Naive thymus-derived CD4-positive, alpha-beta T cell (primary cell): ENCODE data around the gene TSPYL4. TPM values are rescaled to one million over a fixed set of nuclear protein-coding genes. Genes with fewer than 3 reads are reported as not detected.
"Not testable (repeated sequence)": the region's sequence is repeated elsewhere in the genome, so short reads cannot be mapped to it uniquely, and the experiment has no call there.

Experiments used
- ATAC-seq: fragments of 150-1000 bp; cut with Tn5 transposase; 2 replicates; pipeline ENCODE4 v1.10.0; 2021; ENCODE audit warnings: mild to moderate bottlenecking, moderate library complexity
- CTCF ChIA-PET: fragments of 350-600 bp; sonication (Branson Sonifier 250); formaldehyde crosslinking; loops from one replicate; lab custom pipeline; 2021; ENCODE audit warnings: antibody characterized with exemption; lab: Charles Lee
- POLR2A ChIA-PET: fragments of 350-600 bp; sonication (Branson Sonifier 250); formaldehyde crosslinking; loops from one replicate; lab custom pipeline; 2021; ENCODE audit warnings: antibody characterized with exemption, inconsistent platforms; lab: Charles Lee
- DNase-seq, 9 donors: peaks; one replicate each; pipeline versions ENCODE4 v3.0.0 to v3.0.0-alpha.2; 2020 to 2022; ENCODE audit warnings: mixed read lengths in 1 of 9
- H3K27ac ChIP-seq: one replicate; pipeline ENCODE4 v1.7.0; 2013; ENCODE audit warnings: mild to moderate bottlenecking, low read depth, low read length, moderate library complexity
- H3K27me3 ChIP-seq, 2 donors: one replicate each; pipeline ENCODE4 v1.7.0; 2013; ENCODE audit warnings: low read length in 2 of 2, mild to moderate bottlenecking in 2 of 2, moderate library complexity in 2 of 2; ENCODE audit not compliant: control insufficient read depth in 2 of 2, insufficient read depth in 2 of 2
- H3K36me3 ChIP-seq, 3 experiments: 1 replicate in 2 of 3; 2 replicates in 1 of 3; pipeline ENCODE4 v1.7.0; 2013; ENCODE audit warnings: low read length in 3 of 3, mild to moderate bottlenecking in 3 of 3, moderate library complexity in 1 of 3; ENCODE audit not compliant: insufficient read depth in 3 of 3, control insufficient read depth in 2 of 3
- H3K4me1 ChIP-seq, 2 donors: one replicate each; pipeline ENCODE4 v1.7.0; 2013; ENCODE audit warnings: low read length in 2 of 2, mild to moderate bottlenecking in 2 of 2, moderate library complexity in 1 of 2; ENCODE audit not compliant: control insufficient read depth in 2 of 2, insufficient read depth in 2 of 2
- H3K4me3 ChIP-seq: 2 replicates; pipeline ENCODE4 v1.7.0; 2013; ENCODE audit warnings: mild to moderate bottlenecking, low read length
- H3K9me3 ChIP-seq, 3 experiments: 1 replicate in 2 of 3; 2 replicates in 1 of 3; pipeline ENCODE4 v1.7.0; 2013; ENCODE audit warnings: low read length in 3 of 3; ENCODE audit not compliant: control insufficient read depth in 2 of 3
- H3K27ac Mint-ChIP-seq, 9 donors: one replicate each; pipeline ENCODE4 v1.8.0; 2020 to 2022; ENCODE audit warnings: mixed read lengths in 9 of 9, mild to moderate bottlenecking in 8 of 9, moderate library complexity in 5 of 9, inconsistent platforms in 2 of 9
- H3K27me3 Mint-ChIP-seq, 5 donors: one replicate each; pipeline ENCODE4 v1.8.0; 2021 to 2022; ENCODE audit warnings: mixed read lengths in 5 of 5, mild to moderate bottlenecking in 1 of 5
- H3K36me3 Mint-ChIP-seq, 5 donors: one replicate each; pipeline ENCODE4 v1.8.0; 2020 to 2022; ENCODE audit warnings: mixed read lengths in 5 of 5, mild to moderate bottlenecking in 3 of 5, inconsistent platforms in 1 of 5
- H3K4me1 Mint-ChIP-seq, 7 donors: one replicate each; pipeline ENCODE4 v1.8.0; 2020 to 2022; ENCODE audit warnings: mixed read lengths in 7 of 7, mild to moderate bottlenecking in 3 of 7, inconsistent platforms in 1 of 7
- H3K4me3 Mint-ChIP-seq, 10 donors: one replicate each; pipeline ENCODE4 v1.8.0; 2020 to 2022; ENCODE audit warnings: mild to moderate bottlenecking in 10 of 10, mixed read lengths in 10 of 10, moderate library complexity in 6 of 10, inconsistent platforms in 2 of 10
- H3K9me3 Mint-ChIP-seq, 11 donors: one replicate each; pipeline ENCODE4 v1.8.0; 2020 to 2022; ENCODE audit warnings: mixed read lengths in 11 of 11, mild to moderate bottlenecking in 4 of 11, inconsistent platforms in 1 of 11, moderate library complexity in 1 of 11
- intact Hi-C, 2 donors: fragments of 100-400 bp; cut with micrococcal nuclease; formaldehyde crosslinking; loops; one replicate each; pipeline ENCODE4 v1.15.1; 2023
- polyA plus RNA-seq, 2 donors: library from polyadenylated mRNA; unstranded; fragments of 300-500 nt; fragmentation: Illumina TruSeq; gene quantifications; one replicate each; pipeline ENCODE4 v1.2.3, GENCODE V29; 2021
- total RNA-seq, 6 experiments: library from RNA in 5 of 6; stranded (reverse) in 5 of 6; gene quantifications; 1 replicate in 5 of 6; 2 replicates in 1 of 6; pipeline ENCODE4 v1.2.3 and lab custom pipeline; 2021 to 2026

TSPYL4 gene
- total and polyA plus RNA-seq, 7 experiments from 2014 or later = 9.7 to 58.2 (median 21.5) TPM

- no peak overlapping the region for H3K27ac ChIP-seq
- ChIA-PET CTCF (interaction anchor here (2.8 kb wide), 1 partner anchor 243 kb away, joined by 7 read pairs; no protein-coding TSS in a partner anchor), POLR2A (no interaction called here)
- Mint-ChIP-seq H3K4me3 (no peak overlapping the region), H3K27me3 (peaks cover 0 to 8% (median 0%) of the 10 kb centered on the region in 5 donors), H3K27ac (no peak overlapping the region), H3K9me3 (peaks cover 0 to 1% (median 0%) of the 10 kb centered on the region in 11 donors), H3K4me1 (peaks cover 0 to 2% (median 0%) of the 10 kb centered on the region in 7 donors), H3K36me3 (peaks cover 0 to 7% (median 0%) of the 10 kb centered on the region in 5 donors)
- intact Hi-C loops = no loop called here
- no peaks in the 10 kb centered on the region for H3K9me3 ChIP-seq
- no peak for DNase-seq
- no peak overlapping the region for H3K4me3 ChIP-seq
- H3K27me3 ChIP-seq = peaks cover 0 to 2% of the 10 kb centered on the region in 2 donors
- ATAC-seq = no peak
- H3K36me3 ChIP-seq = no peaks in the 10 kb centered on the region
- H3K4me1 ChIP-seq = no peaks in the 10 kb centered on the region
These were observed 38.0 kb upstream of the TSPYL4 start for GRCh38 chr6:116291701-116292396.

GRCh38 chr6:116290799-116291198, 36.9 kb upstream of the TSPYL4 start:
- no peaks in the 10 kb centered on the region for H3K36me3 Mint-ChIP-seq
- no peaks in the 10 kb centered on the region for H3K9me3 Mint-ChIP-seq
- Histone ChIP-seq H3K36me3 (no peaks in the 10 kb centered on the region), H3K27ac (no peak overlapping the region), H3K27me3 (peaks cover 0 to 2% of the 10 kb centered on the region in 2 donors), H3K4me1 (no peaks in the 10 kb centered on the region), H3K4me3 (no peak overlapping the region), H3K9me3 (no peaks in the 10 kb centered on the region)
- no peak for ATAC-seq
- intact Hi-C loops = no loop called here
- CTCF ChIA-PET = interaction anchor here (4.3 kb wide), 1 partner anchor 22 kb away, joined by 35 read pairs; no protein-coding TSS in a partner anchor
- POLR2A ChIA-PET = no interaction called here
- peaks cover 0 to 5% (median 0%) of the 10 kb centered on the region in 5 donors for H3K27me3 Mint-ChIP-seq
- H3K4me3 Mint-ChIP-seq = no peak overlapping the region
- H3K4me1 Mint-ChIP-seq = no peaks in the 10 kb centered on the region
- H3K27ac Mint-ChIP-seq = no peak overlapping the region
- no peak for DNase-seq

GRCh38 chr6:116289876-116290275, 36.0 kb upstream of the TSPYL4 start:
- H3K4me3 ChIP-seq = no peak overlapping the region
- H3K4me3 Mint-ChIP-seq = no peak overlapping the region

GRCh38 chr6:116287689-116288282, 33.9 kb upstream of the TSPYL4 start:
- peak in 6 of 9 donors; percentile 19 to 51 (median 41) for DNase-seq
- intact Hi-C loops = loop anchor here (1.0 to 5.0 kb wide), 9 partner anchors 19 to 360 kb away; partner anchors contain the start of gene DSE (in 1 of the 2)
- H3K9me3 Mint-ChIP-seq = no peaks in the 10 kb centered on the region

More at GRCh38 chr6:116289876-116290275, 36.0 kb upstream of the TSPYL4 start:
- Mint-ChIP-seq H3K4me1 (no peaks in the 10 kb centered on the region), H3K27me3 (peaks cover 0 to 11% (median 0%) of the 10 kb centered on the region in 5 donors), H3K27ac (no peak overlapping the region), H3K36me3 (no peaks in the 10 kb centered on the region), H3K9me3 (no peaks in the 10 kb centered on the region)
- ChIA-PET CTCF (interaction anchor here (0.7 to 4.3 kb wide), 3 partner anchors 21 to 243 kb away, joined by 3 to 35 read pairs (median 11); no protein-coding TSS in a partner anchor), POLR2A (interaction anchor here (1.7 kb wide), 1 partner anchor 10 kb away, joined by 6 read pairs; the partner anchor contains the start of gene TSPYL1)
- DNase-seq = no peak
- Histone ChIP-seq H3K27me3 (peaks cover 0 to 2% of the 10 kb centered on the region in 2 donors), H3K36me3 (no peaks in the 10 kb centered on the region), H3K9me3 (no peaks in the 10 kb centered on the region), H3K27ac (no peak overlapping the region), H3K4me1 (no peaks in the 10 kb centered on the region)
- intact Hi-C loops = loop anchor here in 1 of 2 donors (5.0 kb wide), 2 partner anchors 82 to 357 kb away; partner anchors contain the start of gene DSE
- ATAC-seq = no peak

GRCh38 chr6:116286773-116287358, 33.0 kb upstream of the TSPYL4 start:
- Mint-ChIP-seq H3K36me3 (no peaks in the 10 kb centered on the region), H3K27me3 (peaks cover 0 to 12% (median 0%) of the 10 kb centered on the region in 5 donors), H3K4me1 (peaks cover 0 to 8% (median 4%) of the 10 kb centered on the region in 7 donors), H3K4me3 (no peak overlapping the region), H3K9me3 (no peaks in the 10 kb centered on the region), H3K27ac (no peak overlapping the region)
- CTCF ChIA-PET = interaction anchor here (0.6 to 4.3 kb wide), 6 partner anchors 8 to 274 kb away, joined by 3 to 35 read pairs (median 7); partner anchors contain the start of gene TSPYL1
- Histone ChIP-seq H3K9me3 (no peaks in the 10 kb centered on the region), H3K27me3 (peaks cover 0 to 2% of the 10 kb centered on the region in 2 donors), H3K4me1 (no peaks in the 10 kb centered on the region), H3K36me3 (no peaks in the 10 kb centered on the region), H3K4me3 (no peak overlapping the region), H3K27ac (no peak overlapping the region)
- ATAC-seq (no peak), DNase-seq (no peak)
- intact Hi-C loops = loop anchor here (1.0 to 5.0 kb wide), 9 partner anchors 19 to 360 kb away; partner anchors contain the start of gene DSE (in 1 of the 2)
- POLR2A ChIA-PET = interaction anchor here (1.2 to 1.7 kb wide), 2 partner anchors 7 to 10 kb away, joined by 3 to 12 read pairs; partner anchors contain the start of gene TSPYL1

More at GRCh38 chr6:116287689-116288282, 33.9 kb upstream of the TSPYL4 start:
- H3K36me3 Mint-ChIP-seq = no peaks in the 10 kb centered on the region
- peak; percentile 91 for ATAC-seq
- H3K4me1 Mint-ChIP-seq = peaks cover 0 to 3% (median 0%) of the 10 kb centered on the region in 7 donors
- Histone ChIP-seq H3K9me3 (no peaks in the 10 kb centered on the region), H3K27me3 (peaks cover 0 to 2% of the 10 kb centered on the region in 2 donors), H3K4me3 (no peak overlapping the region), H3K27ac (no peak overlapping the region), H3K36me3 (no peaks in the 10 kb centered on the region), H3K4me1 (no peaks in the 10 kb centered on the region)
- ChIA-PET POLR2A (interaction anchor here (1.2 to 1.7 kb wide), 2 partner anchors 8 to 10 kb away, joined by 3 to 12 read pairs; partner anchors contain the start of gene TSPYL1), CTCF (interaction anchor here (0.6 to 4.3 kb wide), 21 partner anchors 9 to 1365 kb away, joined by 3 to 35 read pairs (median 4); partner anchors contain the start of gene TSPYL1)
- H3K27ac Mint-ChIP-seq = no peak overlapping the region
- H3K27me3 Mint-ChIP-seq = peaks cover 0 to 10% (median 0%) of the 10 kb centered on the region in 5 donors
- no peak overlapping the region for H3K4me3 Mint-ChIP-seq

GRCh38 chr6:116284984-116285383, 31.1 kb upstream of the TSPYL4 start:
- H3K36me3 Mint-ChIP-seq, CTCF ChIA-PET, H3K4me1 ChIP-seq, H3K9me3 Mint-ChIP-seq, H3K4me3 ChIP-seq, DNase-seq, H3K9me3 ChIP-seq, H3K36me3 ChIP-seq, H3K4me3 Mint-ChIP-seq, H3K27ac ChIP-seq, H3K27ac Mint-ChIP-seq, H3K27me3 ChIP-seq, POLR2A ChIA-PET, ATAC-seq: not testable (repeated sequence)
- Mint-ChIP-seq H3K4me1 (peaks cover 7 to 25% (median 18%) of the 10 kb centered on the region in 7 donors), H3K27me3 (peaks cover 0 to 12% (median 0%) of the 10 kb centered on the region in 5 donors)
- intact Hi-C loops = loop anchor here (5.0 kb wide), 3 partner anchors 87 to 362 kb away; partner anchors contain the start of genes CALHM6 (in 1 of the 2) and DSE (in 1 of the 2)
